K562 (cell line): ENCODE results near the gene EHBP1L1. TPM values are rescaled to one million over a fixed set of nuclear protein-coding genes. Genes with fewer than 3 reads are reported as not detected.

Experiments used
- ATAC-seq: fragments of 200-7000 bp; cut with Tn5 transposase; 3 replicates; pipeline ENCODE4 v1.9.1; 2020; ENCODE audit warnings: moderate library complexity
- BruUV-seq: library from RNA; stranded (reverse); fragments of 400-500 nt; replicated peaks from 2 replicates; lab custom pipeline; 2021; lab: Mats Ljungman, UMichigan
- CTCF ChIA-PET: fragments of 300-600 bp; formaldehyde crosslinking; extraction: SDS; loops from one replicate; lab custom pipeline; 2021; ENCODE audit warnings: low intra/inter-chr PET ratio; lab: Yijun Ruan, JAX
- POLR2A ChIA-PET: fragments of 300-600, 350-650 bp; sonication (Branson Sonifier 250); formaldehyde crosslinking; extraction: SDS; loops from one replicate; lab custom pipeline; 2021; ENCODE audit warnings: antibody characterized with exemption, inconsistent platforms; lab: Yijun Ruan, JAX
- DNase-seq, 4 experiments: peaks; one replicate each; pipeline versions ENCODE4 v3.0.0 to v3.0.0-alpha.2; 2011 to 2018; ENCODE audit warnings: low spot score in 3 of 4, mixed read lengths in 3 of 4; ENCODE audit errors: extremely low read depth in 1 of 4
- FAIRE-seq: peaks from 2 replicates; lab custom pipeline; 2011; peaks lifted over from hg19 to GRCh38; lab: Jason Lieb, UNC
- H2AFZ ChIP-seq: 2 replicates; pipeline ENCODE4 v1.6.0; 2011; ENCODE audit warnings: low read depth, low read length, control low read depth, inconsistent platforms
- H3K27ac ChIP-seq: fragments of 200-600 bp; 3 replicates; pipeline ENCODE4 v1.8.0; 2011; ENCODE audit warnings: low read depth, mild to moderate bottlenecking, control low read depth, inconsistent platforms, low read length, moderate library complexity, mixed read lengths; ENCODE audit errors: extremely low read depth
- H3K27me3 ChIP-seq, 2 experiments: fragments of 300-600 bp in 1 of 2; 2 replicates in 1 of 2; 3 replicates in 1 of 2; pipeline versions ENCODE4 v1.6.0 to v1.8.0; 2011; ENCODE audit warnings: inconsistent platforms in 2 of 2, low read length in 2 of 2, mild to moderate bottlenecking in 1 of 2, mixed read lengths in 1 of 2, moderate library complexity in 1 of 2; ENCODE audit not compliant: control insufficient read depth in 2 of 2, insufficient read depth in 2 of 2
- H3K36me3 ChIP-seq: fragments of 300-600 bp; 3 replicates; pipeline ENCODE4 v1.8.0; 2011; ENCODE audit warnings: mild to moderate bottlenecking, low read length, inconsistent platforms; ENCODE audit not compliant: control insufficient read depth, insufficient read depth
- H3K4me1 ChIP-seq, 2 experiments: fragments of 200-600 bp in 1 of 2; replicated peaks in 1 of 2; 2 replicates in 1 of 2; 3 replicates in 1 of 2; pipeline versions ENCODE4 v1.5.1 to v1.8.0; 2011; ENCODE audit warnings: inconsistent platforms in 2 of 2, low read length in 2 of 2, mild to moderate bottlenecking in 1 of 2, mixed read lengths in 1 of 2, moderate library complexity in 1 of 2; ENCODE audit not compliant: control insufficient read depth in 2 of 2, insufficient read depth in 2 of 2
- H3K4me2 ChIP-seq: 2 replicates; pipeline ENCODE4 v1.6.1; 2011; ENCODE audit warnings: low read length, control low read depth, inconsistent platforms, mixed read lengths; ENCODE audit not compliant: insufficient read depth
- H3K4me3 ChIP-seq: fragments of 200-600 bp; sonication (generic), shearing (Covaris generic); 2 replicates; pipeline ENCODE4 v1.5.1; 2016; ENCODE audit warnings: control low read depth, inconsistent platforms
- H3K79me2 ChIP-seq: fragments of 200-600 bp; 3 replicates; pipeline ENCODE4 v1.8.0; 2011; ENCODE audit warnings: low read length, inconsistent platforms; ENCODE audit not compliant: control insufficient read depth, insufficient read depth
- H3K9ac ChIP-seq, 2 experiments: 2 replicates each; pipeline versions ENCODE4 v1.6.0 to v1.6.1; 2011; ENCODE audit warnings: low read depth in 2 of 2, low read length in 2 of 2, control low read depth in 1 of 2, inconsistent platforms in 1 of 2, mild to moderate bottlenecking in 1 of 2, mixed read lengths in 1 of 2; ENCODE audit not compliant: insufficient read depth in 1 of 2
- H3K9me1 ChIP-seq: one replicate; pipeline ENCODE4 v1.6.0; 2011; ENCODE audit warnings: inconsistent platforms, mild to moderate bottlenecking, low read length, moderate library complexity; ENCODE audit not compliant: control insufficient read depth, insufficient read depth
- H3K9me3 ChIP-seq: replicated peaks from 2 replicates; pipeline ENCODE4 v1.5.1; 2011; ENCODE audit warnings: low read depth, low read length, inconsistent platforms; ENCODE audit not compliant: control insufficient read depth, insufficient read depth
- H4K20me1 ChIP-seq: replicated peaks from 2 replicates; pipeline ENCODE4 v1.6.1; 2011; ENCODE audit warnings: low read length, inconsistent platforms, mixed read lengths; ENCODE audit not compliant: control insufficient read depth, insufficient read depth
- MEIS2 ChIP-seq: fragments of 450-650 bp; IDR thresholded peaks from 2 replicates; pipeline ENCODE4 v1.6.1; 2014; ENCODE audit warnings: mild to moderate bottlenecking; ENCODE audit not compliant: partially characterized antibody
- POLR2A ChIP-seq: fragments of 450-650 bp; conservative IDR thresholded peaks from 2 replicates; pipeline ENCODE4 v1.6.1; 2016
- POLR2G ChIP-seq: fragments of 200-400 bp; formaldehyde crosslinking; IDR thresholded peaks from 2 replicates; pipeline ENCODE4 v1.6.1; 2017; ENCODE audit warnings: low read depth, mild to moderate bottlenecking, antibody characterized with exemption, low read length, moderate library complexity
- RBFOX2 ChIP-seq: fragments of 200-400 bp; formaldehyde crosslinking; IDR thresholded peaks from 2 replicates; pipeline ENCODE4 v1.6.1; 2017; ENCODE audit warnings: low read depth, mild to moderate bottlenecking, low read length, moderate library complexity
- TAF7 ChIP-seq: fragments of 450-650 bp; IDR thresholded peaks from 2 replicates; pipeline ENCODE4 v1.6.1; 2016; ENCODE audit warnings: missing genetic modification characterization, missing compliant biosample characterization
- ZNF76 ChIP-seq: fragments of 250-450 bp; sonication (Bioruptor Pico); IDR thresholded peaks from 2 replicates; pipeline ENCODE4 v1.4.0; 2020; ENCODE audit warnings: mild to moderate bottlenecking, moderate library complexity, borderline replicate concordance
- WGBS: fragments of 100-300 bp; shearing (Covaris generic); methylation state at CpG from one replicate; pipeline ENCODE4 v1.1.6; 2016; ENCODE audit warnings: low coverage, mixed read lengths; ENCODE audit not compliant: insufficient coverage; ENCODE audit errors: missing lambda C conversion rate; 5-methylcytosine and 5-hydroxymethylcytosine counted together
- in situ Hi-C: fragments of 300-500 bp; cut with MboI; formaldehyde crosslinking; loops from 4 replicates; pipeline ENCODE4 v1.15.0; 2018; ENCODE audit warnings: inconsistent platforms, mixed read lengths
- intact Hi-C: fragments of 100-400 bp; cut with micrococcal nuclease; formaldehyde crosslinking; loops from 2 replicates; pipeline ENCODE4 v1.14.2; 2022
- polyA plus RNA-seq, 8 experiments: library from polyadenylated mRNA; depleted of rRNA in 4 of 8; stranded (reverse) in 5 of 8; unstranded in 3 of 8; fragments of >200 nt; fragmentation: Nextera tagmentation in 2 of 8; fragmentation: Illumina TruSeq in 1 of 8; extraction: Ambion mirVana in 2 of 8; extraction: Trizol in 1 of 8; gene quantifications; 2 replicates each; pipeline versions ENCODE4 v1.2.1 to v1.2.3, GENCODE V29; 2011 to 2014; ENCODE audit warnings: inconsistent platforms in 1 of 8, missing spikeins in 1 of 8
- total RNA-seq, 7 experiments: library from RNA; depleted of rRNA in 6 of 7; stranded (reverse); fragments of >200 nt in 6 of 7; fragmentation: Illumina TruSeq in 2 of 7; extraction: Trizol in 2 of 7; gene quantifications; 2 replicates each; pipeline versions ENCODE4 v1.2.1 to v1.2.3, GENCODE V29; 2011 to 2021; ENCODE audit warnings: low replicate concordance in 1 of 7

EHBP1L1 gene
- total and polyA plus RNA-seq, 9 of the 15 experiments (the other 6 are each of a cell fraction or from before 2014, with no cell fraction given) = 0.03 to 87.1 (median 26.3) TPM

- POLR2A ChIA-PET = interaction anchor here (0.5 to 6.5 kb wide), 8 partner anchors 10 to 117 kb away, joined by 3 to 48 read pairs (median 6); partner anchors contain the start of genes MALAT1, NEAT1 and SCYL1
- CTCF ChIA-PET = no interaction called here
- Histone ChIP-seq H2AFZ (no peak overlapping the region), H3K36me3 (peaks cover 68% of the 10 kb centered on the region; the same call in 2 of the 3 replicates), H3K27me3 (no peaks in the 10 kb centered on the region), H3K9ac (0 out of 4 replicates have a peak overlapping the region, but pooled peaks of 1 of the 2 experiments have one; percentile 41), H3K9me3 (no peaks in the 10 kb centered on the region), H3K4me2 (no peak overlapping the region), H3K4me3 (no peak overlapping the region), H3K79me2 (no peaks in the 10 kb centered on the region; the same call in 2 of the 3 replicates), H4K20me1 (0 out of 2 replicates have a peak, but pooled peaks cover 1% of the 10 kb centered on the region), H3K9me1 (no peaks in the 10 kb centered on the region), H3K4me1 (peaks cover 8 to 50% of the 10 kb centered on the region in 2 experiments), H3K27ac (no peak overlapping the region)
- in situ Hi-C loops = no loop called here
- DNase-seq = no peak
- ATAC-seq = no peak
- TF ChIP-seq POLR2G = peak; percentile 52
- no peak for TF ChIP-seq ZNF76 (CRISPR knock-in tag)
- peak; percentile 35 for TF ChIP-seq RBFOX2
- FAIRE-seq = no peak
- no TSS peak for BruUV-seq
- intact Hi-C loops = no loop called here
- 88% methylated on average over 12 of the region's 12 CpGs for WGBS
Measured at GRCh38 chr11:65536412-65537295, 39.2 kb upstream of the EHBP1L1 start.

GRCh38 chr11:65537296-65537597 lies 38.6 kb upstream of the EHBP1L1 start:
- Histone ChIP-seq H3K27me3 (no peaks in the 10 kb centered on the region), H3K4me2 (no peak overlapping the region), H3K27ac (no peak overlapping the region), H2AFZ (no peak overlapping the region), H3K79me2 (no peaks in the 10 kb centered on the region; the same call in 2 of the 3 replicates), H4K20me1 (no peaks in the 10 kb centered on the region), H3K36me3 (peaks cover 64% of the 10 kb centered on the region; the same call in 2 of the 3 replicates), H3K4me3 (no peak overlapping the region), H3K9ac (no peak overlapping the region), H3K4me1 (peaks cover 9 to 50% of the 10 kb centered on the region in 2 experiments), H3K9me3 (no peaks in the 10 kb centered on the region), H3K9me1 (no peaks in the 10 kb centered on the region)
- intact Hi-C loops (no loop called here), in situ Hi-C loops (no loop called here)
- ChIA-PET CTCF (no interaction called here), POLR2A (interaction anchor here (0.9 to 6.5 kb wide), 6 partner anchors 10 to 114 kb away, joined by 3 to 48 read pairs (median 6); partner anchors contain the start of genes MALAT1, NEAT1 and SCYL1)
- BruUV-seq = no TSS peak
- ATAC-seq (no peak), FAIRE-seq (no peak), DNase-seq (no peak)
- TF ChIP-seq MEIS2 (no peak), TAF7 (tag) (no peak), POLR2A (peak; percentile 29; the same call in 1 of the 2 replicates), POLR2G (peak; percentile 45; the same call in 1 of the 2 replicates)
- 86% methylated on average over 2 of the region's 2 CpGs for WGBS
